GM21737 (cell line): ENCODE data around the gene CBLN2.

ENCODE experiments used
- ATAC-seq: cut with Tn5 transposase; IDR thresholded peaks from one replicate; pipeline ENCODE4 v1.9.1; 2021; ENCODE audit warnings: mild to moderate bottlenecking, moderate library complexity; ENCODE audit not compliant: unreplicated experiment

CBLN2 gene

DNA sequence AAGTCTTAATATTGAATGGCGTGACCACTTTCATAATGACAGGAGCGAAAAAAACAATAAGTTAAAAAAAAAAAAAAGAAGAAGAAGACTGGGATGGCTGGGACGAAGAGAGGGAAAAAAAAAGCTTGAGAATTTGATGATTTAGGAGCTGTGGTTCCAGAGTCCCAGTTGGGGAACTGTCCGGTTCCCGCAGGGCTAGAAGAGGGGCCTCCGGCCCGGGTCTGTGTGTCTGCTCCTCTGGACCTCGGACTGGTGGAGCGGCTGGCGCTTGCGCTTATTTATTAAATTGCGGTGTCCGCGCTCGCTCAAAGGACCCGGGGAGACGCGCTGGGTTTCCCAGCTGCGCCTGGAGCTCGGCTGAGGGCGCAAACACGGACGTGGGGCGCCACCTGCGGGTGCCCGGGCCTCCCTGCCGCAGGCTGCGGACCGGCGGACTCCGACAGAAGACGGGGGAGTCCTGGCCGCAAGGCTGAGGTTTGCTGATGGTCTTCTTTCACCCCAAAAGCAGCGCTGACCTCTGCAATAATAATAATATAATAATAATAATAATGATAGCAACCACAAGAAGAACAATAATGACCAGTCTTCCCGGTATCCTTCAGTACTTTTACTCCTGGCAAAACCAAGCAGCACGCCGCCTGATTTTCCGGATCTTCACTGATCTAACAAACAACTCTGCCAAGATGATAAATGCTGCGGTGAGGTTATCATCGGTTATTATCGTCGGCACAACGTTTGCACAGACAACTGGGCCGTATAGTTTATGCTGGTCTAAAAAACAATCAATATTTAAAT lies at the start of gene CBLN2:
TSS of gene CBLN2 (minus strand) at position 251 of the 795 bp plus-strand sequence. CDS start 2,182 bp downstream, outside the sequence.
- ATAC-seq: peak; percentile 90

DNA sequence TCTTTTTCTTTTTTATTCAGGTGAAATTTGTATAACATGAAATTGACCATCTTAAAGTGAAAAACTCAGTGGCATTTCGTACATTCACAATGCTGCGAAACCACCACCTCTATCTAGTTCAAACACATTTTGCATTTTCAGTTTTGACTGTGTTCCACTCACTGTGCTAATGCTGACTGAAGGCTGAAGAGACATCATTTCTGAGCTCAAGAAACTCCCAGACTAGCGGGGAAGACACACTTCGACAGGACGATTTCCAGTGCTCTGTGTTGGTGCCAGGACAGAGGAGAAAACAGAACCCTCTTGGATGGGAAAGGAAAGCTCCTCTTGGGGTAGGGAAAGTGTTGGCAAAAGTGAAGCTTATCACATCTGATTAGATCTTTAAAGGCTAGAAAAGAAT lies 44.2 kb upstream of the CBLN2 start:
- ATAC-seq: no peak

DNA sequence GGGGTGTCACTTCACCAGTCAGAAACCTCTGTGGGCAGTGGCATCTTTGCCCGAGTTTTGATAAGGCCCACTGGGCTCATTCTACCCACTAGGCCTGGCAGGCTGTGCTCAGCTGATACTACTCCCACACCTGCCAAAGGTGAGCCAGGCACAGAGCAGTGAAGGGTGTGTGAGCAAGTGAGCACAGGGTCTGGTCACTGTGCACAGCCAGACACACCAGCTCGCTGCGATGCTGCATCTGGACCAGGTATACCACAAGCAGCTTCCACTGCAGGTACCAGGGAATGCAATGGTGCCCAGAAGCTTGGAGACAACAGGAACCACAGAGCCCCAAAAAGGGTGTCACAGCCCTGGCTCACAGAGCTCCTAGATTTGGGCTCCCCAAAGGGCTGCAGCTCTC lies 40.6 kb upstream of the CBLN2 start:
- no peak for ATAC-seq

DNA sequence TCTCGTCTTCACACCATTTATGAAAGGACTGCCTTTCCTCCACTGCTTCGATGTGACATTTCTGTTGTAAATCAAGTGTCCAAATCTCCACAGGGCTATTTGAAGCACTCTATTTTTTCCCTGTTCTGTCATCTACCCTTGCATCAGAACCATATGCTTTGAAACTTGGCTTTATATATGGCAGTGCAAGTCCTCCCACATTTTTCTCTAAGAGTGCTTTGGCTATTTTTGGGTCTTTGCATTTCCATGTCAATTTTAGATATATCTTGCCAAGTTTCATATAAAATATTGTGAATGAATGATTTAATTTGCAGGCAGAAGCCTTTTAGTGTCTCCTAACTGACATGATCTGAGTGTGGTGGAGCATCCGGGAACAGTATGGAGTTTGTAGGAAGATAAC lies 37.8 kb upstream of the CBLN2 start:
- ATAC-seq: no peak

DNA sequence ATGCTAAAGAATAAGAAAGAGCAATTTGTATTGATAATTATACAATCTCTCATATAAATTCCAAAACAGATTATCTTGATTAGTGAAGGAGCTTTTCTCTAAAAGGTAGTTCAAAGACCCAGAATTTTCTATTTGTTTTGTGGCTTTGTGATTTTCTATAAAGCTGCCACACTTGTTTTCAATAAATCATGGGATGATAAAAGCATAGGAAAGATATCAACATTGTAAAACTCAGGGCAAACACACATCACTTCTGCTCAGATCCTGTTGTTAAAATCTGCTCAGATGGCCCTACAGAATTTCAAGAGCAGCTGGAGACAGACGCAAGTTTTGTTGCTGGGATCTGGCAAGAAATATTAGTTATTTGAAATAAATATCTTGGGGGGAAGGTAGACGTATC lies 28.8 kb upstream of the CBLN2 start:
- ATAC-seq: no peak

DNA sequence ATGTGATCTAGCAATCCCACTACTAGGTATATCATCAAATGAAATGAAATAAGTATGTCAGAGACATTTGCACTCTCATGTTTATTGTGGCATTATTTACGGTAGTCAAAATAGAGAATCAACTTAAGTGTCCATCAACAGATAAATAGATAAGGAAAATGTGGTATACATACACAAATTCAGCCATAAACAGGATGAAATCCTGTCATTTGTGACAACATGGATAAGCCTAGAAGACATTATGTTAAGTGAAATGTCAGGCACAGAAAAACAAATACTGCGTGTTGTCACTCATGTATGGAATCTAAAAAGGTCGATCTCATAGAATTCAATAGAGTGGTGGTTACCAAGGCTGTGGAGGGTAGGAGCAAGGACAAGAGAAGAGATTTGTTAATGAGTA lies 22.1 kb upstream of the CBLN2 start:
- no peak for ATAC-seq

DNA sequence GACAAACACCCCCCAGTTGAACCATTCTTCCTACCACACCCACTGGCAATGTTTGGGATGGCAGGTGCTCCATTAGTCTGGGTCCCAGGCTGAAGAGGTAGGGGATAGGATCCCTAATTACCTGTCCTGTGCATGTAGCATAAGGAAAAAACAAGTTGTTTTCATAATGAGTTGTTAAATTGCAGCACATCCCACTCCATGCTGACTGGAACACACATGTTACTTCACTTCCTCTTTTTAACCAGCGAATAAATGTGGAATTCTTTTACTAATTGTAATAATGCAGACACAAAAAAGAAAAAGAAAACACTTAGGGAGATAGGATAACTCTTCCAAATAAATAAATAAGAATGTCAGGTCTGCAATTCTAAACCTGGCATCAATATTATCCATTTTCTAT lies 11.8 kb upstream of the CBLN2 start:
- no peak for ATAC-seq

DNA sequence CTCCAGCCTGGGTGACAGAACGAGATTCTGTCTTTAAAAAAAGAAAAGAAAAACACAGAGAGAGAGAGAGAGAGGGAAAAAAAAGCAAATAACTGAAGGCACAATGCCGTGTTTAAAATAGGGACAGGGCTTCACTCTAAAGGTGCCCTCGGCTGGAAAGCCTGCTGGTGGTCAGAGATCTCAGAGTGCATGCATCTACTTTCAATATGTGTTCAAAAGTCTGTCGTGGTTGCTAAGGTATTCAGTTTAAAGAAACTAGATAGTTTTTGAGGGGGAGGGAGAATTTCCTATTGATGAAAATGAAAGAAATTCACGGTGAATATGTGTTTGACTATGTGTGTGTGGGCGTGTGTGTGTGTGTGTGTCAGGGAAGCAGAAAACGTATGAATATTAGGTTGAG lies 11.0 kb upstream of the CBLN2 start:
- ATAC-seq: no peak

DNA sequence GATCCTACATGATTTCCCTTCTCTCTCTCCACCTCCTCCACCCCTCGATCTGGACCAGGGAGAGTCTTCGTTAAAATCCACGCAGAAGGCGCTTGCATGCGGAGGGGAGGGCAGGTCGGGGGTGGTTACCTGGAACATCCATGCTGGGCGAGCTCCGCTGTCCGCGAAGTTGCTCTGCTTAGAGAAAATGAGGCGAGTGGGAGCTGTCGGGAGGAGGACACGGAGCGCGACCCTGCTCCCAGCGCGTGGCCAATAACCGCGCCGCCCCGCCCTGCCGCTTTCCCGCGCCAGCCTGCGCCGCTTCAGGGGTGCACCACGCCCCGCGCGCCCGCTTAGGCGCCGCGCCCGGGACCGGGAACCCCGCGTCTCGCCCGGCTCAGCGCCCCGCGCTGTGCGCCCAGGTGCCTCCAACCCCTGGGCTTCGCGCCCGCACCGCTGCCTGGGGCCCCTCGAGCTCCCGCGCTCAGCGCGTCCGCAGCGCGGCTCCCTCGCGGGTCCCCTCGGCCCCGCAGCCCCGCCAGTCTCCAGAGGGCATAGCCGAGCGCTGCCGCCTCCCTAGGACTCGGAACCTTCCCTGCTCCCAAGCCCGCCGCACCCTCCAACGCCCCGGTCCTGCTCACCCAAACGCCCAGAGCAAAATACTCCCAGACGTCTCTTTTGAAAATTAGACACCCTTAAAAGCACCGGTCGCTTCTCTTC lies 636 bp downstream of the CBLN2 start:
- ATAC-seq: no peak

DNA sequence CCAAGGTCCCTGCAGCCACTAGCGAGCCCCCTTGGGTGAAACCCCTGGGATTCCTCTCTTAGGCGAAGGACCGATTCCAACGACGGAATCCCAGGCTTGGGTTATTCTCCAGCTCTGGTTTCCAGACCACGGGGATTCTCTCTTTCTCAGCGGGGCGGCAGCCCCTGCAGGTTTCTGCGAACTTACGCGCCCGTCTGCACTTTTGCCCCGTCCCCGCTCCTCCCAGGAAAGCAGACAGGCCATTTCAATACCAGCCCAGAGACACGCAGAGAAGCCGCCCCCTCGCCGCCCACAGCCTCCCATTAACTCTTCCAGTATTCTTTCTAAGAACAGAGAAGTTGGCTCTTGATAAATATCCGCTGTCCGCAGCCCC lies 1.2 kb downstream of the CBLN2 start:
- no peak for ATAC-seq

DNA sequence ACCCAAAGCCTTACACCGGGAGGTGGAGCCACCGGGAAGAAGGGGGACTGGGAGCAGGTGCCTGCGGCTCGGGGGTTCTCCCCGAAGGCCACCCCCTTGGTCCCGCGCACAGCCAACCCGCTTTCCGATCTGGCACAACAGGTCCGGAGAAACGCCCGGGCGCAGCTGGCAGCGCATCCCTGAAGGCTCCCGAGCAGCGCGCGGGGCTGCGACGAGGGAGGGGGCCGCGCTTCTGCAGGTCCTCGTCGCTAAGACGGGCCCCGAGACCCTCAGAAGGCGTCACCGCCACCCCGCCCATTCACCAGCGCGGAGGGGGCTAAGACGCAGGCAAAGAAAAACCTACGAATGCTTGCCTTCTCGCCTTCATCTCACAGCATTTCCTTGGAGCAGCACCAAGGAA lies 1.8 kb downstream of the CBLN2 start:
- ATAC-seq: no peak

DNA sequence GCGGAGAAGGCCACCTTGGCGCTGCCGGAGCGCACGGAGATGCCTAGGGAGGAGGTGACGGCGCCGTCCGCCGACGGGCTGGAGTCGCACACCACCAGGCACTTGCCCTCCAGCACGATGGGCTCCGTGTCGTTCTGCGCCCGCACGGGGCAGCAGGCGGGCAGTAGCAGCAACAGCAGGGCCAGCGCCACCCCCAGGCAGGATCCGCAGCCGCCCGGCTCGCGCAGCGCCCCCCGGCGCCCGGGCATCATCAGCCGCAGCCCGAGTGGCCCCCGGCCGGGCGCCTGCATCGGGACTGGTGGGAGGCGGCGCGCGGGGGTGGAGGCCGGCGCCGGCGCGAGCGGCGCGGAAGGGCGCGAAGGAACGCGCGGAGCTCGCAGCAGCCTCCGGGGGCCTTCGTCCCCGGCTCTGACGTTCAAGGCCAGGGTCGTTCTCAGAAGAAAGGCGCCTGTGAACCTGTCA lies 2.2 kb downstream of the CBLN2 start:
- no peak for ATAC-seq

DNA sequence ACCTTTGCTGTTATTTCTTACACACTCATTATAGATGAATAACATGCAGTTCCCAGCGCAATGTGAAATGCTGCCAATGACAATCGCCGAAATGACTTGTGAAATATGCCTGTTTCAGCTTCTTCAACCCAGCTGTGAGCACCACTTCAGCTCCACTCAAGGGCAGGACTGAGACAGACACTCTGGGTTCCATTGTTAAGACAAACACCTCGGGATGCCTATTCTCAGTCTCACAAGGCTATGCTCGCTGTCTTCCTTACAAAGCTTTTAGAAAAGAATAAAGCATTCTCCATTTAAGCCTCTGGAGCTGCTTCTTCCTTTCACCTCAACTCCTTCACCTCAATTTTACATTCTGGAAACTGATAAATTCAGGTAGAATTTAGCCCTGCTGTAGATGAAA lies 4.2 kb downstream of the CBLN2 start:
- ATAC-seq: no peak

DNA sequence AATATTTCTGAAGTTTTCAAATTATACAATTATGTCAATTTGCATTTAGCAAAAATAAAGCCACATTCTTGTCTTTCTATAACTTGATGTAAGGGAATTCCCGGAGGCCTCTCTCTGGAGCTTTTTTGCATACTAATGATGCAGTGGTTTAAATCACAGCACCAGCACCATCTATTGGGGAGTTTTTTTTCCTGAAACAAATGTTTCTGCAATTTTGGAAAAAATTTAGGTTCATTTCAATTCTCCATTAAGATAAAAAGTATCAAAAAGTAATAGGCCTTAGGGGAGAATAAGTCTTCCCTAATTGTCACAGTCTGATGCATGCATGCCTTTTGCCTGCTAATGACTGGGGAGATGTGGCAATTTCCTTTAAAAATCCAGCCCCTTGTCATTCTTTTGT lies 13.5 kb downstream of the CBLN2 start:
- no peak for ATAC-seq

DNA sequence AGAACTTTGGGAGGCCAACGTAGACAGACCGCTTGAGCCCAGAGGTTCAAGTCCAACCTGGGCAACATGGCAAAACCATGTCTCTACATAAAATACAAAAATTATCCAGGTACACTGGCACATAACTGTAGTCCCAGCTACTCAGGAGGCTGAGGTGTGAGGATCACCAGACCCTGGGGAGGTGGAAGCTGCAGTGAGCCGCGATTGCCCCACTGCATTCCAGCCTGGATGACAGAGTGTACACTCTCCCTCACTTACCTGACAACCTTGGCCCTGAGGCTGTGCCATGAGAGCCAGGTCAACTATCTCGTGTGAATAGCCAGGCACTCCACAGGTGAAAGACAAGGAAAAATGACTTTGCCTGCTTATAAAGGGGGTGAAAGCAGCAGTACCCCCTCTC lies 39.3 kb downstream of the CBLN2 start:
- ATAC-seq: no peak

DNA sequence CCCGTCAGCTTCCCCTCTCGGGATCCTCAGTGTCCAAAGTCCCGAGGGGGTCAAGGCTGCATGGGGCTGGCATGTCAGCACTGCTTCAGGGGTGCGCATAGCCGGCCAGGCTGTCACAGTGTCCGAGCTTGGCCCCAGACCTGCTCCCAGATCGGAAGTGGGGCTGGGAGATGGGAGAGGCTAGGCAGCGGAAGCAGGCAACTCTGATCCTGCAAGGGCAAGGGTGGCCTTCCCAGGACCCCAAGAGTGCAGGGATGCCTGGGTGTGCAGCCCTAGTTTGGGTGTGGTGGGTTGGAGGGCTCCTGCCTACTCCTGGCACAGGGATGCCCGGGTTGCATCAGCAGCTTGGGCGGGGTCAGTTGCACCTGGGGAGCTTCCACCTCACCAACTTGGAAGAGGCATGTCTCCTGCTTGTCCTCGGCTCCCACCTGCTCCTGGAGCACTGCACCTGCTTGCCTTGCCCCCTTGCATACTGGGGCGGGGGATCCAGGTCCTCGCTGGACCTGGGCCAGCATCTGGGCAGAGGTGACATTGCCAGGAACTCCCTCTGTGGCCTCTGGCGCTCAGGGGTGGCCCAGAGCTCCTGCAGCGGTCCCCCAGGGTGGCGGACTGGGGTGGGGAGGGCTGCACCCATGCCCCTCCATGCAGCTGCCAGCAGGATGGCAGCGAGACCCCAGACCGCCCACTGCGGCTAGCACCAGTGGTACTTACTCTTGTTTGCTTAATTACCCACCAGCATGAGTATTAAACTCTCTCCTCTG lies 41.3 kb downstream of the CBLN2 start:
- ATAC-seq: no peak

DNA sequence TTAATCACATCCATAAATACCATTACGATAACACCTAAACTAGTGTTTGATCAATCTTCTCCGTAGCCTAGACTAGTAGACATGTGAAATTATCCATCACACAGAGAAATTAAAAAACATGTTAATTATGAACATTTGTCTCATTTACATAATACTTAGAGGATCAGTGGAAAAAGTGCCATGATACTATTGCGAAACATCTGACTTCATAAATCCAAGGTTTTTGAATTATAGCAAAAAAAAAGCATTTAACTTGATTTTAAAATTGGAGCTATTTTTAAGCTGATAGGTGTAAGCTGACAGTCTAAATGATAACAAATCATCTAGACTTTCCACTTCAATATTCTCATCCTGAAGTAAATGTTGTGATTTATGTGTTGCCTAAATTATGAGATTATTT lies 51.6 kb downstream of the CBLN2 start:
- no peak for ATAC-seq
